ENCODE data around the gene CXCL10. TPM values are rescaled to one million over a fixed set of nuclear protein-coding genes. Genes with fewer than 3 reads are reported as not detected.

CXCL10 gene
- total and polyA plus RNA-seq, 2 donors (not counting 1 experiment from before 2014, with no cell fraction given) = 0.07 to 0.33 TPM

- H3K27me3 ChIP-seq (ENCODE audit: control insufficient read depth, insufficient read depth, low read length) = no peaks in the 10 kb centered on the region
- no peak overlapping the region for H2AFZ ChIP-seq (ENCODE audit: low read length)
- no peaks in the 10 kb centered on the region for H3K4me1 ChIP-seq (ENCODE audit: control insufficient read depth, extremely low read depth, insufficient read depth, low read length)
- DNase-seq (ENCODE audit: low read depth in 2 of 2) = no peak
- H4K20me1 ChIP-seq (ENCODE audit: control insufficient read depth, extremely low read depth, insufficient read depth, low read length) = no peaks in the 10 kb centered on the region
- no peak overlapping the region for H3K4me3 ChIP-seq (replicated peaks in 1 of 4; ENCODE audit: control extremely low read depth in 1 of 4, insufficient read depth in 1 of 4, low read depth in 3 of 4, low read length in 4 of 4)
- H3K36me3 ChIP-seq (ENCODE audit: control insufficient read depth, insufficient read depth, low read length) = peaks cover 5% of the 10 kb centered on the region
- H3K9ac ChIP-seq (ENCODE audit: insufficient read depth, low read length) = no peak overlapping the region
- peaks cover 2% of the 10 kb centered on the region for H3K79me2 ChIP-seq (ENCODE audit: control insufficient read depth, insufficient read depth, low read length)
- H3K9me3 ChIP-seq (ENCODE audit: control insufficient read depth, insufficient read depth, low read depth, low read length) = no peaks in the 10 kb centered on the region
- H3K4me2 ChIP-seq (ENCODE audit: extremely low read depth, insufficient read depth, low read length) = no peak overlapping the region
- TF ChIP-seq EZH2 (IDR thresholded peaks at IDR 0.05; ENCODE audit: low read length, missing control alignments) = no peak
- TF ChIP-seq CTCF (conservative IDR thresholded peaks at IDR 0.05 in 1 of 2, IDR thresholded peaks at IDR 0.05 in 1 of 2; ENCODE audit: low read depth in 1 of 2, low read length in 2 of 2) = no peak
- no peak overlapping the region for H3K27ac ChIP-seq (ENCODE audit: insufficient read depth, low read length)
Observed at GRCh38 chr4:75976177-75976576, 47.1 kb downstream of the CXCL10 start.

- Histone ChIP-seq H3K9ac (ENCODE audit: insufficient read depth, low read length) (no peak overlapping the region), H3K4me2 (ENCODE audit: extremely low read depth, insufficient read depth, low read length) (no peak overlapping the region), H3K4me3 (replicated peaks in 1 of 4; ENCODE audit: control extremely low read depth in 1 of 4, insufficient read depth in 1 of 4, low read depth in 3 of 4, low read length in 4 of 4) (no peak overlapping the region), H3K79me2 (ENCODE audit: control insufficient read depth, insufficient read depth, low read length) (no peaks in the 10 kb centered on the region), H4K20me1 (ENCODE audit: control insufficient read depth, extremely low read depth, insufficient read depth, low read length) (no peaks in the 10 kb centered on the region), H3K9me3 (ENCODE audit: control insufficient read depth, insufficient read depth, low read depth, low read length) (no peaks in the 10 kb centered on the region), H2AFZ (ENCODE audit: low read length) (no peak overlapping the region), H3K36me3 (ENCODE audit: control insufficient read depth, insufficient read depth, low read length) (peaks cover 5% of the 10 kb centered on the region), H3K27ac (ENCODE audit: insufficient read depth, low read length) (no peak overlapping the region), H3K27me3 (ENCODE audit: control insufficient read depth, insufficient read depth, low read length) (no peaks in the 10 kb centered on the region), H3K4me1 (ENCODE audit: control insufficient read depth, extremely low read depth, insufficient read depth, low read length) (no peaks in the 10 kb centered on the region)
- TF ChIP-seq CTCF (conservative IDR thresholded peaks at IDR 0.05 in 1 of 2, IDR thresholded peaks at IDR 0.05 in 1 of 2; ENCODE audit: low read depth in 1 of 2, low read length in 2 of 2) (no peak), EZH2 (IDR thresholded peaks at IDR 0.05; ENCODE audit: low read length, missing control alignments) (no peak)
- no peak for DNase-seq (ENCODE audit: low read depth in 2 of 2)
Observed at GRCh38 chr4:75973766-75974165, 49.5 kb downstream of the CXCL10 start.

Other genes with a start within 250 kb of the CXCL10 start
- gene PPEF2, start 121.0 kb downstream of the CXCL10 start, total RNA-seq = not detected in 2 replicates
- gene PPEF2, start 121.0 kb downstream of the CXCL10 start, polyA plus RNA-seq = not detected in 2 replicates
- gene NAAA, start 82.5 kb downstream of the CXCL10 start, total RNA-seq = 15.9 and 50.7 TPM in 2 replicates
- gene NAAA, start 82.5 kb downstream of the CXCL10 start, polyA plus RNA-seq = 32.4 and 39.9 TPM in 2 replicates
- 25.1 and 29.8 TPM in 2 replicates for gene SDAD1, start 32.6 kb downstream of the CXCL10 start, total RNA-seq
- gene SDAD1, start 32.6 kb downstream of the CXCL10 start, polyA plus RNA-seq = 33.7 and 34.4 TPM in 2 replicates
- gene CXCL9, start 16.0 kb downstream of the CXCL10 start, total RNA-seq = not detected in 2 replicates
- gene CXCL9, start 16.0 kb downstream of the CXCL10 start, polyA plus RNA-seq = not detected in 2 replicates
- not detected in 2 replicates for gene CXCL11, start 12.6 kb upstream of the CXCL10 start, total RNA-seq
- gene CXCL11, start 12.6 kb upstream of the CXCL10 start, polyA plus RNA-seq = 0.03 TPM in 1 of 2 replicates, not detected in the other
- not detected in 2 replicates for gene ART3, start 51.2 kb upstream of the CXCL10 start, total RNA-seq
- 0.27 TPM in 1 of 2 replicates, not detected in the other for gene ART3, start 51.2 kb upstream of the CXCL10 start, polyA plus RNA-seq
- gene NUP54, start 124.9 kb upstream of the CXCL10 start, total RNA-seq = 55.5 and 70.6 TPM in 2 replicates
- gene NUP54, start 124.9 kb upstream of the CXCL10 start, polyA plus RNA-seq = 48.3 and 49.3 TPM in 2 replicates
- 266 and 365 TPM in 2 replicates for gene SCARB2, start 190.3 kb upstream of the CXCL10 start, total RNA-seq
- gene SCARB2, start 190.3 kb upstream of the CXCL10 start, polyA plus RNA-seq = 149 and 195 TPM in 2 replicates
- 0.99 and 1.0 TPM in 2 replicates for gene FAM47E, start 228.2 kb upstream of the CXCL10 start, total RNA-seq
- gene FAM47E, start 228.2 kb upstream of the CXCL10 start, polyA plus RNA-seq = 0.03 and 0.12 TPM in 2 replicates

All from fibroblast of lung (primary cell).